Measurements from ENCODE around the gene COL6A3.
"Not testable (repeated sequence)": the region's sequence is repeated elsewhere in the genome, so short reads cannot be mapped to it uniquely, and the experiment has no call there.

Gene COL6A3

GRCh38 chr2:237364655-237365054 lies 49.3 kb downstream of the COL6A3 start:
- Histone ChIP-seq H3K9ac (ENCODE audit: low read depth in 1 of 2, low read length in 2 of 2) (no peak overlapping the region), H3K36me3 (ENCODE audit: control insufficient read depth in 2 of 2, insufficient read depth in 2 of 2, low read length in 2 of 2) (peaks cover 0 to 7% of the 10 kb centered on the region in 2 donors), H3K9me3 (ENCODE audit: control insufficient read depth in 2 of 2, low read length in 2 of 2) (no peaks in the 10 kb centered on the region), H3K27ac (ENCODE audit: low read depth in 2 of 2, low read length in 2 of 2) (no peak overlapping the region), H3K4me3 (ENCODE audit: low read length in 2 of 2) (no peak overlapping the region), H3K27me3 (ENCODE audit: control insufficient read depth in 2 of 2, insufficient read depth in 2 of 2, low read length in 2 of 2) (no peaks in the 10 kb centered on the region), H3K4me1 (ENCODE audit: control insufficient read depth in 2 of 2, insufficient read depth in 2 of 2, low read length in 2 of 2) (no peaks in the 10 kb centered on the region)

GRCh38 chr2:237361194-237362004 lies 52.6 kb downstream of the COL6A3 start:
- Histone ChIP-seq H3K27ac (ENCODE audit: low read depth in 2 of 2, low read length in 2 of 2) (no peak overlapping the region), H3K36me3 (ENCODE audit: control insufficient read depth in 2 of 2, insufficient read depth in 2 of 2, low read length in 2 of 2) (peaks cover 0 to 4% of the 10 kb centered on the region in 2 donors), H3K9me3 (ENCODE audit: control insufficient read depth in 2 of 2, low read length in 2 of 2) (no peaks in the 10 kb centered on the region), H3K4me1 (ENCODE audit: control insufficient read depth in 2 of 2, insufficient read depth in 2 of 2, low read length in 2 of 2) (no peaks in the 10 kb centered on the region), H3K27me3 (ENCODE audit: control insufficient read depth in 2 of 2, insufficient read depth in 2 of 2, low read length in 2 of 2) (no peaks in the 10 kb centered on the region), H3K9ac (ENCODE audit: low read depth in 1 of 2, low read length in 2 of 2) (no peak overlapping the region), H3K4me3 (ENCODE audit: low read length in 2 of 2) (no peak overlapping the region)

- peaks cover 0 to 4% of the 10 kb centered on the region in 2 donors for H3K36me3 ChIP-seq (ENCODE audit: control insufficient read depth in 2 of 2, insufficient read depth in 2 of 2, low read length in 2 of 2)
- no peak overlapping the region for H3K27ac ChIP-seq (ENCODE audit: low read depth in 2 of 2, low read length in 2 of 2)
- H3K4me3 ChIP-seq (ENCODE audit: low read length in 2 of 2) = no peak overlapping the region
- no peaks in the 10 kb centered on the region for H3K9me3 ChIP-seq (ENCODE audit: control insufficient read depth in 2 of 2, low read length in 2 of 2)
- H3K4me1 ChIP-seq (ENCODE audit: control insufficient read depth in 2 of 2, insufficient read depth in 2 of 2, low read length in 2 of 2) = no peaks in the 10 kb centered on the region
- H3K9ac ChIP-seq (ENCODE audit: low read depth in 1 of 2, low read length in 2 of 2) = no peak overlapping the region
- H3K27me3 ChIP-seq (ENCODE audit: control insufficient read depth in 2 of 2, insufficient read depth in 2 of 2, low read length in 2 of 2) = no peaks in the 10 kb centered on the region
These were observed 53.8 kb downstream of the COL6A3 start for GRCh38 chr2:237359894-237360780.

- Histone ChIP-seq H3K36me3 (ENCODE audit: control insufficient read depth in 2 of 2, insufficient read depth in 2 of 2, low read length in 2 of 2) (peaks cover 0 to 2% of the 10 kb centered on the region in 2 donors), H3K27ac (ENCODE audit: low read depth in 2 of 2, low read length in 2 of 2) (no peak overlapping the region), H3K4me3 (ENCODE audit: low read length in 2 of 2) (no peak overlapping the region), H3K4me1 (ENCODE audit: control insufficient read depth in 2 of 2, insufficient read depth in 2 of 2, low read length in 2 of 2) (no peaks in the 10 kb centered on the region), H3K9me3 (ENCODE audit: control insufficient read depth in 2 of 2, low read length in 2 of 2) (no peaks in the 10 kb centered on the region), H3K9ac (ENCODE audit: low read depth in 1 of 2, low read length in 2 of 2) (no peak overlapping the region), H3K27me3 (ENCODE audit: control insufficient read depth in 2 of 2, insufficient read depth in 2 of 2, low read length in 2 of 2) (no peaks in the 10 kb centered on the region)
These were observed 54.5 kb downstream of the COL6A3 start for GRCh38 chr2:237359518-237359840.

GRCh38 chr2:237358721-237359517 lies 55.0 kb downstream of the COL6A3 start:
- H3K9ac ChIP-seq (ENCODE audit: low read depth in 1 of 2, low read length in 2 of 2) = no peak overlapping the region
- H3K36me3 ChIP-seq (ENCODE audit: control insufficient read depth in 2 of 2, insufficient read depth in 2 of 2, low read length in 2 of 2) = peaks cover 0 to 2% of the 10 kb centered on the region in 2 donors
- H3K4me3 ChIP-seq (ENCODE audit: low read length in 2 of 2) = no peak overlapping the region
- H3K27ac ChIP-seq (ENCODE audit: low read depth in 2 of 2, low read length in 2 of 2) = no peak overlapping the region
- no peaks in the 10 kb centered on the region for H3K4me1 ChIP-seq (ENCODE audit: control insufficient read depth in 2 of 2, insufficient read depth in 2 of 2, low read length in 2 of 2)
- H3K27me3 ChIP-seq (ENCODE audit: control insufficient read depth in 2 of 2, insufficient read depth in 2 of 2, low read length in 2 of 2) = no peaks in the 10 kb centered on the region
- no peaks in the 10 kb centered on the region for H3K9me3 ChIP-seq (ENCODE audit: control insufficient read depth in 2 of 2, low read length in 2 of 2)

GRCh38 chr2:237355701-237356100 lies 58.3 kb downstream of the COL6A3 start:
- no peaks in the 10 kb centered on the region for H3K9me3 ChIP-seq (ENCODE audit: control insufficient read depth in 2 of 2, low read length in 2 of 2)
- no peak overlapping the region for H3K9ac ChIP-seq (ENCODE audit: low read depth in 1 of 2, low read length in 2 of 2)
- H3K4me3 ChIP-seq (ENCODE audit: low read length in 2 of 2) = no peak overlapping the region
- H3K27me3 ChIP-seq (ENCODE audit: control insufficient read depth in 2 of 2, insufficient read depth in 2 of 2, low read length in 2 of 2) = no peaks in the 10 kb centered on the region
- H3K36me3 ChIP-seq (ENCODE audit: control insufficient read depth in 2 of 2, insufficient read depth in 2 of 2, low read length in 2 of 2) = no peaks in the 10 kb centered on the region
- H3K27ac ChIP-seq (ENCODE audit: low read depth in 2 of 2, low read length in 2 of 2) = no peak overlapping the region
- no peaks in the 10 kb centered on the region for H3K4me1 ChIP-seq (ENCODE audit: control insufficient read depth in 2 of 2, insufficient read depth in 2 of 2, low read length in 2 of 2)

- H3K36me3 ChIP-seq (ENCODE audit: control insufficient read depth in 2 of 2, insufficient read depth in 2 of 2, low read length in 2 of 2) = no peaks in the 10 kb centered on the region
- H3K27me3 ChIP-seq (ENCODE audit: control insufficient read depth in 2 of 2, insufficient read depth in 2 of 2, low read length in 2 of 2) = no peaks in the 10 kb centered on the region
- H3K27ac ChIP-seq (ENCODE audit: low read depth in 2 of 2, low read length in 2 of 2) = no peak overlapping the region
- no peaks in the 10 kb centered on the region for H3K4me1 ChIP-seq (ENCODE audit: control insufficient read depth in 2 of 2, insufficient read depth in 2 of 2, low read length in 2 of 2)
- no peak overlapping the region for H3K9ac ChIP-seq (ENCODE audit: low read depth in 1 of 2, low read length in 2 of 2)
- H3K9me3 ChIP-seq (ENCODE audit: control insufficient read depth in 2 of 2, low read length in 2 of 2) = no peaks in the 10 kb centered on the region
- no peak overlapping the region for H3K4me3 ChIP-seq (ENCODE audit: low read length in 2 of 2)
These were observed 59.1 kb downstream of the COL6A3 start for GRCh38 chr2:237354892-237355291.

- H3K36me3 ChIP-seq (ENCODE audit: control insufficient read depth in 2 of 2, insufficient read depth in 2 of 2, low read length in 2 of 2); H3K4me1 ChIP-seq (ENCODE audit: control insufficient read depth in 2 of 2, insufficient read depth in 2 of 2, low read length in 2 of 2); H3K4me3 ChIP-seq (ENCODE audit: low read length in 2 of 2); H3K9ac ChIP-seq (ENCODE audit: low read depth in 1 of 2, low read length in 2 of 2); H3K27me3 ChIP-seq (ENCODE audit: control insufficient read depth in 2 of 2, insufficient read depth in 2 of 2, low read length in 2 of 2); H3K9me3 ChIP-seq (ENCODE audit: control insufficient read depth in 2 of 2, low read length in 2 of 2); H3K27ac ChIP-seq (ENCODE audit: low read depth in 2 of 2, low read length in 2 of 2): not testable (repeated sequence)
These were observed 59.8 kb downstream of the COL6A3 start for GRCh38 chr2:237354172-237354571.

GRCh38 chr2:237353215-237353614 lies 60.7 kb downstream of the COL6A3 start:
- no peaks in the 10 kb centered on the region for H3K36me3 ChIP-seq (ENCODE audit: control insufficient read depth in 2 of 2, insufficient read depth in 2 of 2, low read length in 2 of 2)
- no peak overlapping the region for H3K4me3 ChIP-seq (ENCODE audit: low read length in 2 of 2)
- no peak overlapping the region for H3K27ac ChIP-seq (ENCODE audit: low read depth in 2 of 2, low read length in 2 of 2)
- H3K9me3 ChIP-seq (ENCODE audit: control insufficient read depth in 2 of 2, low read length in 2 of 2) = no peaks in the 10 kb centered on the region
- H3K4me1 ChIP-seq (ENCODE audit: control insufficient read depth in 2 of 2, insufficient read depth in 2 of 2, low read length in 2 of 2) = no peaks in the 10 kb centered on the region
- H3K9ac ChIP-seq (ENCODE audit: low read depth in 1 of 2, low read length in 2 of 2) = no peak overlapping the region
- no peaks in the 10 kb centered on the region for H3K27me3 ChIP-seq (ENCODE audit: control insufficient read depth in 2 of 2, insufficient read depth in 2 of 2, low read length in 2 of 2)

Measured in mucosa of rectum (tissue), 2 donors.